ENCODE results near the gene INSIG1.

INSIG1 gene

DNA sequence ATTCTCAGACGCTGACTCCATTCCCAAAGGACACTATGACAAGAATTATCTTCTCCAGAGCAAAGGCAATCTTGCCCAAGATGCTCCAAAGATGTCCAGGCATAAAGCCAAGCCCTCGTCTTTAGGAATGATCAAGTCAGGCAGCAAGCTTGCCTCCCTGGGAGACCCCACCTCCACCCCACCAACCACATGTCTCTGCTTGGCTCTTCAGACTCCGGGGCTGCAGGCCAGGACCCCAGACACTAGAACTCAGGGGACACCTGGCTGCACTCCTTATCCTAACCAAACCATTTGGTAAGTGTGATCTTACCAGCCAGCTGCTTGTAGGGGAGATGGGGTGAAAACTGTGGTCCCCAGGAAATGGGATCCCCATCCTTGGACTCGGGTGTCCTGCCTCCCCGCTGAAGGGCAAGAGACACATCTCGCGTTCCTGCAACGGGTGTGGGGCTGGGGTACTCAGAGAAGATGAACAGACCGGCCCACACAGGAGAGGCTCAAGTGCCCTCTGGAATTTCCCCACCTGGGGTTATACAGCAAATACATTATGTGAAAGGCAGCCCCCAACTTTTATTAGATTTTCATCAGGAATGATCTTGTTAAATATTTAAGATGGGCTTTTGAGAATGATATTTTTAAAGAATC lies 55.7 kb downstream of the INSIG1 start:
- DNase-seq, result no peak

DNA sequence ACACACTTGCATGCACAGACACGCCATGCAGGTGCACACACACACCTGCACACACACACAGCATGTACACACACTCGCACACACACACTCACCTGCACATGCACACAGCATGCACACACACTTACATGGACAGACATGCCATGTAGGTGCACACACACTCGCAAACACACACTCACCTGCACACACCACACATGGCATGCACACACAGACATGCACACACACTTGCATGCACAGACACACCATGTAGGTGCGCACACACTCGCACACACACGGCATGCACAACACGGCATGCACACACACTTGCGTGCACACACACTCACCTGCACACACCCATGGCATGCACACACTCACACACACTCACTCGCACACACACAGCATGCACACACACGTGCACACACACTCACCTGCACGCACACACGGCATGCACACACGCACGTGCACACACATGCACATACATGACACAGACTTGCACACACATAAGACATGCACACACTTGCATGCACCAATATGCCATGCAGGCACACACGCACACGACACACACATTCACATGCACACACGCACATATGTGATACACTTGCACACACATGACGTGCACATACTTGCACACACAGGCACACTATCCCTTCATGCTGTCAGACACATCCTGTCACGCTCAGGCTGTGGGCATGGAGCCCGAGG lies 56.8 kb downstream of the INSIG1 start:
- DNase-seq, result no peak

DNA sequence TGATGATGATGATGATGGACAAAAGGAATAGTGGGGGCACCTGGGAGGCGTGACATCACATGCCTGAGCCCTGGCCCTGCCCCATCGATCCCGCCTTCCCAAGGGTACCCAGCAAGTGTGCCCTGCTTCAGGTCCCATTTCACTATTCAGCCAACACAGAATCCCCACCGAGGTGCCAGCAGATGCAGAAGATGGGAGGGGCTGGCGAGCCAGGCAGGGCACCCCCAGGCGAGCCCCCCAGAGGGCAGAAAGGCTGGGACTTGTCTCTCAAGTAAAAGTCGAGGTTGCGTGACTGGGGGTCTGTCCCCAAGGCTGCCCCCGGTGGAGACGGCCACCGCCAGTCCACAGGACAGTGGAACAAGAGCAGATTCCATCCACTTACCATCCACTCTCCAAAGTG lies 57.5 kb downstream of the INSIG1 start:
- no peak for DNase-seq

DNA sequence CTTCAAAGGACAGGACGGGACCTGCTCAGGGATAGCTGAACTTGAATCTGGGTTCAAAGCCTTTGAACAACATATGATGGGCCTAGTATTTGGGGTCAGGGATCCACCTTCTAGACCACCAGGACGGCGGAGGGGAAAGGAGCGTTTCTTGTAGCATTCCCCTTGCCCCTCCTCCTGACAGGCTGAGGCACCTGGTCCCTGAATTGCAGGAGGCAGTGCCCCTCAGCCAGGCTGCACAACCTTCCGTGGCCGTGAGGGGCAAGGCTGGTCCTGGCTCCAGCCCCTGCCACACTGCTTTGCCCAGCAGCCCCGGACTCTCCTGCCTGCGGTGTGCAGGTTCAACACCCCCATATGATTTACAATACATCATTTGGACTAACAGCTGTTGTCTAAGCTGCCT lies 58.1 kb downstream of the INSIG1 start:
- no peak for DNase-seq

DNA sequence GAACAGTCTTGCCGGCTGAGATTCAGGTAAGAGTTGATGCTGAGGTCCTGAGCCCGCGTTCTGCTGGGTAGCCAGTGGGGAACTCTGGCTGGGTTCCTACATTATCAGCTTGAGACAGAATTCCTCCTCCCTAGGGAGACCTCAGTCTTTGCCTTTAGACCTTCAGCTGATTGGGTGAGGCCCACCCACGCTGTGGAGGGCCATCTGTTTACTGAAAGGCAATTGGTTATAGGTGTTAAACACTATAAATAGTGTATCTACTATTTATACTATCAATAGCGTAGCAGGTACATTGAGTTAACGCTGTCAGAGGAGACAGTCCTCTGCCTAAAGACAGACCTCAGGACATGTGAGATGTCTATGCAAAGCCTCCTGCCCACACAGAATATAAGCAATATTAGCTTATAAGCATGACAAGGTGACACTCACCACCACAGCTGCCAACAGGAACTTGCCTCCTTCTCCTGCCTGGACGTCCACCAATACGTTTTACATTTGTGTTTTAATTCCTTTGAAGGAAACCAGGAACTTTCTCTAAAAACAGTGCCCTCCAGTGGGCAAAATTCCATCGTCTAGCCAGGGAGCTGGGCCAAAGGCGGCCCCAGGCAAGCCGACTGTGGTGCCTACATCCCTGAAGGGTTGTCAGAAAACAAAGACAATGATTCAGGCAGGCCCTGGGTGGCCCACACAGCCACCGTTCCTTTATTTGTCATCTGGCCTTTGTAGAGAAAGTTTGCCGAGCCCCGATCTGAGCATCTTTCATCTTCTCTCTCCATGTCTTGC lies 58.8 kb downstream of the INSIG1 start:
- no peak for DNase-seq

DNA sequence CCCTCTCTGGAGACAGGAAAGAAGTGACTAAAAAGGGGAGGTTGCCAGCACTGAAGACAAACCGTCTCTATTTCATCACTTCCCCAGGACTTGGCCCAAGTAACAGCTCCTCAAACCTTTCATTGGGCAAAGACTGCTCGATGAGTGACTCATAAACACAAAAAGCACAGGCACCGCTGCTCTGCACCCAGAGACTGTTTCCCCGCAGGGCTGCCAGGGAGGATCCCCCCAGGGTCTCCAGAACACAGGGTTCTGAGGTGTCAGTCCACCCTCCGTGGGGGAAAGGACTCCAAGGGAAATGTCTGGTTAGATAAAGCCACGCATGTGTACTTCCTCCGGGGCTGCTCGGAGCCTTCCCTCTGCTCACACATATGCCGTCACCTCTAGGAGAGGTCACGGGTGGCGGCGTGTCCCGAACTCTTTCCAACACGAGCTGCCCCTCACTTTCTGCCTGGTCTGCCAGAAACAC lies 59.9 kb downstream of the INSIG1 start:
- DNase-seq, result no peak

DNA sequence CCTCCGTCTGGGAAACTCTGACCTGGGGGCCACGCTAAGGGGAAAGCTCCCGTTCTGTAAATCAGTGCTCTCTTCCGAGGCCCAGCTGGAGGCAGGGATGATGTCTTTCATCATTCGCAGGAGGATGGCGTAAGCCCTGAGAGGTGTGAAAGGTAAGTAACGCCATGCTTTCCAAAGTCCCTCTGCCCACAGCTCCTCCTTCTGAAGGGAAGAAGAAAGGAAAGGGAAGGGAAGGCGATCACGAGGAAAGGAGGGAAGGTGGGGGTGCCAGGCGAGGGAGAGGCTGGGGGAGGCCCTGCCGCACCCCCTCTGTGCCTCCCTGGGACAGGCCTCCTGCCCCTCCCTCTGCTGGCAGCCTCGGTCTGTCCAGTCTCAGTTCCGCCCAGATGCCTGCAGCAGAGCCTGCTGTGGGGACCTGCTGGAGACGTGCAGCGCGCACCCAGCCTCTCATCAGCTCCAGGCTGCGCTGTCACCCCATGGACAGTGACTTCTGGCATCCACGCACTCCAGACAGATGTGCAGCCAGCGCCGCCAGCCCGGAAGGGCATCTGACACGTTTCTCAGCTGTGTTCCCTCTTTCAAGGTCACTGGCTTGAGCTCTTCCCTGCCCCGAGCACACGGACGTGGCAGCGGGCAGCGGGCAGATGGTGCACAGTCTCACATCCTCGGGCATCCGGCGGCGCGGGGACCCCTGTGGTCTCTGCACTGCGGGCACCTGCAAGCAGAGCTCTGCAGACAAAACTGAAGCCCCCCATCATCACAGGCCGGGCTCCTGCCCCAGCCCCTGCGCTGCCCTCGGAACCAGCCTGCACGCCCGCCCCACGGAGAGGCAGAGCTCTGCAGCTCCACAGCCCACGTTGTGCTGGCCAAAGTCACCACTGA lies 60.6 kb downstream of the INSIG1 start:
- no peak for DNase-seq

DNA sequence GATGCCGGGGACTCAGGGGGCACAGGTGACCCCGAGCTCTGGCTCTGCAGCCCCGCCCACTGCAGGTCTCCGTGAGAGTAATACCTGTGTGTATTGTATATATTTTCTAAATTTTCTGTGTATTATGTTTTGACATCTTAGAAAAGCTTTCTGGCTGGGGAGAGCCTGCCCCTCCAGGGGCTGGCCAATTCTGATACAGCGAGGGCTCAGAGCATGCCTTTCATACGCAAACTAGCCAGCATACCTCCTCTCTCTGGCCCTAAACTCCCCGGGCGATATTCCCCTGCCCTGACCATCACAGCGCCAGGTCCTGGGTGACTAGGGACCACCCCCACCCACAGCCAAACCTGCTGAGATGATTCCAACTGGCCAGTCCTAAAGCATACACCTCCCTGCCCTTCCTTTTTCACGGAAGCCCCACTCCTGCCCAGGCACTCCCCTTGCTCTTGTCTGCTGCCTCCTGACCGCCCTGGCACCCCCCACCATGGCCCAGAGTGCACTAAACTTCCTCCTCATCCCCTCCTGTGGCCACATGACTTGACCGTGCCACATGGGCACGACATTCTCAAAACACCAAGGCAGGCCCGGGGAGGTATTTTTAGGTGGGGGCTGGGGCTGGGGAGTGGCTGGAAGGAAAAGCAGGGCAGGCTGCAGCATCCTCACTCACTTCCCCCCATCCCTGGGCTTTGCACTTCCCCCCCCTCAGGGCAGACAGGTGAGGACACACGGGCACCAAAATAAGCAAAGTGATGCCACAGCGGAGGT lies 61.5 kb downstream of the INSIG1 start:
- no peak for DNase-seq
